Middle frontal gyrus (tissue), 1 donor: ENCODE results near the gene OXCT1.
"Not testable (repeated sequence)": the region's sequence is repeated elsewhere in the genome, so short reads cannot be mapped to it uniquely, and the experiment has no call there.

Experiments
- DNase-seq: peaks from one replicate; pipeline ENCODE4 v3.0.0-alpha.2; 2015; ENCODE audit warnings: low spot score; ENCODE audit errors: extremely low spot score

OXCT1 gene

GRCh38 chr5:41831155-41831554 is 39.1 kb downstream of the OXCT1 start:
- no peak for DNase-seq

- DNase-seq = no peak
Observed at GRCh38 chr5:41827792-41828191, 42.4 kb downstream of the OXCT1 start.

GRCh38 chr5:41822036-41822435 is 48.2 kb downstream of the OXCT1 start:
- no peak for DNase-seq

- DNase-seq = no peak
Observed at GRCh38 chr5:41821051-41821450, 49.2 kb downstream of the OXCT1 start.

- DNase-seq = no peak
Observed at GRCh38 chr5:41820150-41820549, 50.1 kb downstream of the OXCT1 start.

- no peak for DNase-seq
Observed at GRCh38 chr5:41817625-41818301, 52.5 kb downstream of the OXCT1 start.

GRCh38 chr5:41815663-41816229 is 54.5 kb downstream of the OXCT1 start:
- DNase-seq = no peak

GRCh38 chr5:41815261-41815660 is 55.0 kb downstream of the OXCT1 start:
- no peak for DNase-seq

- DNase-seq = not testable (repeated sequence)
Observed at GRCh38 chr5:41814306-41814705, 55.9 kb downstream of the OXCT1 start.

GRCh38 chr5:41812156-41812555 is 58.1 kb downstream of the OXCT1 start:
- DNase-seq = no peak

- DNase-seq = no peak
Observed at GRCh38 chr5:41809128-41809527, 61.1 kb downstream of the OXCT1 start.

GRCh38 chr5:41808294-41808693 is 61.9 kb downstream of the OXCT1 start:
- DNase-seq = no peak

- DNase-seq = no peak
Observed at GRCh38 chr5:41797662-41798061, 72.6 kb downstream of the OXCT1 start.

- DNase-seq = no peak
Observed at GRCh38 chr5:41796061-41796460, 74.2 kb downstream of the OXCT1 start.

- DNase-seq = no peak
Observed at GRCh38 chr5:41795125-41795524, 75.1 kb downstream of the OXCT1 start.

- no peak for DNase-seq
Observed at GRCh38 chr5:41794471-41794870, 75.8 kb downstream of the OXCT1 start.

- DNase-seq = no peak
Observed at GRCh38 chr5:41793141-41793770, 77.0 kb downstream of the OXCT1 start.

GRCh38 chr5:41790038-41790776 is 80.0 kb downstream of the OXCT1 start:
- DNase-seq = no peak

GRCh38 chr5:41789434-41789833 is 80.8 kb downstream of the OXCT1 start:
- no peak for DNase-seq

- no peak for DNase-seq
Observed at GRCh38 chr5:41788941-41789368, 81.3 kb downstream of the OXCT1 start.

- DNase-seq = no peak
Observed at GRCh38 chr5:41787265-41787664, 83.0 kb downstream of the OXCT1 start.

- no peak for DNase-seq
Observed at GRCh38 chr5:41785061-41785460, 85.2 kb downstream of the OXCT1 start.
